HG03521 (cell line): ENCODE measurements around the gene NEIL1.
"Not testable (repeated sequence)": the region's sequence is repeated elsewhere in the genome, so short reads cannot be mapped to it uniquely, and the experiment has no call there.

Source experiments
- ATAC-seq: cut with Tn5 transposase; IDR thresholded peaks from one replicate; pipeline ENCODE4 v1.9.1; 2021; ENCODE audit warnings: mild to moderate bottlenecking, moderate library complexity; ENCODE audit not compliant: unreplicated experiment

Gene NEIL1

GRCh38 chr15:75369897-75370581, 23.2 kb downstream of the NEIL1 start:
- no peak for ATAC-seq

- no peak for ATAC-seq
Measured at GRCh38 chr15:75371486-75371885, 24.6 kb downstream of the NEIL1 start.

- ATAC-seq: no peak
Measured at GRCh38 chr15:75371901-75372688, 25.3 kb downstream of the NEIL1 start.

- ATAC-seq: no peak
Measured at GRCh38 chr15:75380773-75381172, 33.9 kb downstream of the NEIL1 start.

- ATAC-seq: not testable (repeated sequence)
Measured at GRCh38 chr15:75383986-75384385, 37.1 kb downstream of the NEIL1 start.

- no peak for ATAC-seq
Measured at GRCh38 chr15:75389791-75390382, 43.0 kb downstream of the NEIL1 start.

- no peak for ATAC-seq
Measured at GRCh38 chr15:75397494-75397893, 50.7 kb downstream of the NEIL1 start.

- ATAC-seq: no peak
Measured at GRCh38 chr15:75403892-75404291, 57.1 kb downstream of the NEIL1 start.
